HG02981 (cell line): ENCODE results near the gene GNGT2.
"Not testable (repeated sequence)": the region's sequence is repeated elsewhere in the genome, so short reads cannot be mapped to it uniquely, and the experiment has no call there.

Experiments used
- ATAC-seq: cut with Tn5 transposase; IDR thresholded peaks from one replicate; pipeline ENCODE4 v1.9.1; 2021; ENCODE audit warnings: mild to moderate bottlenecking, moderate library complexity; ENCODE audit not compliant: unreplicated experiment

Gene GNGT2

DNA sequence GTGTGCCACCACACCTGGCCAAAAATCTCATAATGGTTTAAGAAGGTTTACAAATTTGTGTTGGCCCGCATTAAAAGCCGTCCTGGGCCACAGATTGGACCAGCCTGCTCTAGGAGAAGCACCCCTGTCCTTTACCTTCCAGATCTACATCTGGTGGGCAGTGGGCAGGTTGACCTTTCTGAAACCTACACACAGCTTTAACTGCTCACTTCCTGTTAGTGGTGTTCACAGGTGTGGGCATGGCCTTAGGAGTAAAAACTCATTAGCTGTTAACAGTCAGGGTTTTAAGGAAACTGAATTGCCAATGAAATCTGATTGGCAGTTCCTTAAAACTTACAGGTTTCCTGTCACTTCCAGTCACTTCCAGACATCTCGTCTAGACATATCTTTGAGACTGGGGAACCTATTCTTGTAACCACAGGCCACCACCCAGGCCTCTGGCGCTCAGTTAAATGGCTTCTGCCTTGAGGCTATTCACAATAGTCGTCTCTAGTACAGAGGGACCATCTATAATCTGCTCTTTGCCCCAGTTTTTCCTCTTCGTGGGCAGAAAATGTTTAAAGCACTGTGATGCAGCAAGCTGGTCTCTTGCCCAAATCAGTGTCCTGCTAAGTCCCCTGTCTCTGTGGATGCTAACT is 29.3 kb downstream of the GNGT2 start:
- ATAC-seq, result no peak

DNA sequence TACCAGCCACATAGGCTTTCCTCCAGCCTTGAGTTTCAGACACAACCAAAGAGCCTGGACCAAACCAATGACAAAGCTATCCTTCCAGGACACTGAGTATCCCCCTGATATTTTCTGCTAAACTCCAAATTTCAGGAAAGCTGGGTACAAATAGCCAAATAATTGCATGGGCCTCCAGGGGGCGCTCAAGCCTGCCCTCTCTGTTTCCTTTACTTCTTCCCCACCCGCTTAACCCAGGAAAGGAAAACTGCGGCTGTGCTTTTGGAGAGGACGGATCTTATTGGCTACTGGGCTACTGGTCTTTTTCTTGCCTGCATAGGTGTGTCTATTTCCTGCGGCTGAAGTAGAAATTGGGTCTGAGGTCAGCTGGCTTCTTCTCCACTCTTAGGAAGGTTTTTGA is 30.1 kb downstream of the GNGT2 start:
- ATAC-seq, result no peak

DNA sequence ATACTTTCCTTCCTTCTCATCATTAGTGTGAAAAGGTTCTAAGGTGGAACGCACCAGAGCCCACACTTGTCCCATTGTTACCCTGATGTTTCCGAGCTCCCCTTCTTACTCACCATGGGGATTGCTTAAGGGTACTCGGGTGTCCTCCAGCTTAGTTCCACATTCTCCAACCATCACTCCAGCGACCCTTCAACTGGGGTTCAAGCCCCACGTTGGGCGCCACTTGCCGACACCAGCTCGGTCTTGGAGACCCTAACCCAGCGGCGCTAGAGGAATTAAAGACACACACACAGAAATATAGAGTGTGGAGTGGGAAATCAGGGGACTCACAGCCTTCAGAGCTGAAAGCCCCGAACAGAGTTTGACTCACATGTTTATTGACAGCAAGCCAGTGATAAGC is 34.4 kb downstream of the GNGT2 start:
- not testable (repeated sequence) for ATAC-seq

DNA sequence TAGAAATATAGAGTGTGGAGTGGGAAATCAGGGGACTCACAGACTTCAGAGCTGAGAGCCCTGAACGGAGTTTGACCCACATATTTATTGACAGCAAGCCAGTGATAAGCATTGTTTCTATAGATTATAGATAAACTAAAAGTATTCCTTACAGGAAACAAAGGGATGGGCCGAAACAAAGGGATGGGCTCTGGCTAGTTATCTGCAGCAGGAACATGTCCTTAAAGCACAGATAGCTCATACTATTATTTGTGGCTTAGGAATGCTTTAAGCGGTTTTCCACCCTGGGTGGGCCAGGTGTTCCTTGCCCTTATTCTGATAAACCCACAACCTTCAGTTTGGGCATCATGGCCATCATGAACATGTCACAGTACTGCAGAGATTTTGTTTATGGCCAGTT is 39.7 kb downstream of the GNGT2 start:
- not testable (repeated sequence) for ATAC-seq

DNA sequence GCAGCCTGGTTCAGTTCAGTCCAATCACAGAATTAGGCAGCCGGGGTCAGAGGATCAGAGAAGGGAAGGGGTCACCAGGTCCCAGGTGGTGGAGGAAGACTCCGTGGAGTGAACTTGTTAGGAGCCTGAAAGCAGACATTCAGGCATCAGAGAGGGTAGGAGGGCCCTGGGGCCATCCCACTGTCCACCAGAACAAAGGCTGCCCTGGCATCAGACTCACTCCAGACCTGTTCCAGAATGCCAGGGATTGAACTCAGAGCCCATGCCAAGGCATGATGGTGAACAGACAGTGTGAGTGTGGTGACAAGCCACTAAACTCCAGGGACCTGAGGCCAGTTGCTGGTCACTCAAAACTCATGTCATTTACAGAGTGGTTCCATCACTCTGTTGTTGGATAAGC is 40.2 kb downstream of the GNGT2 start:
- ATAC-seq, result no peak

DNA sequence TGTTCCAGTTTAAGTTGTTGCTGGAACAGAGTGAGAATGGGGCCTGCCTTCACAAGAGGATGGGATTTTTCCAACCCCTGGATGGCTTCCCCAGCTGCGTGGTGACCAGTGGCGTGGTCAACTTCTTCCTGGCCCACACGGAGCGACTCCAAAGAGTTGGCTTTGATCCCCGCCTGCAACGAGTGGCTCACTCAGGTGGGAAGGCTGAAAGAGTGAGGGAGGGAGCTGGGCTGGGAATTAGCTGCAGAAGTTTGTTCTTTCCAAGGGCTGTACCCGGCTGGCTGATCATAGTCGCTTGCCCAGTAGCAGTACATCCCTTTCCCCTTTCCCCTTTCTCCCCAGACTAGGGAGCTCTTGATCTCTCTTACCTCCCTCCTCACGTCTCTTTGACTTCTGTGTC is 41.7 kb downstream of the GNGT2 start:
- no peak for ATAC-seq

DNA sequence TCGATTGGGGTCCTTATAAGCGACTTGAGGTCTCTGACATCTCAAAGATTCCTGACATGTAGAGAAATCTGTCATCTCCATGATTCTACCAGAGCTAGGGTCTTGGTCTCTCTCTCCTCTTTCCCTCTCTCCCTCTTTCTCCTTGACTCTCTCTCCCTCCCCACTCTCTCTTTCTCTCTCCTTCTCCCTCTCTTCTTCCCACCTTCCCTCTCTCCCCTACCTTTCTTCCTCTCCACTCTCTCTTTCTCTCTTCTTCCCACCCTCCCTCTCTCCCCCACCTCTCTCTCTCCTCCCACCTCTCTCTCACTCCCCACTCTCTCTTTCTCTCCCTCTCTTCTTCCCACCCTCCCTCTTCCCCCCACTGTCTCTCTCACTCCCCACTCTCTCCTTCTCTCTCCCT is 45.2 kb downstream of the GNGT2 start:
- no peak for ATAC-seq

DNA sequence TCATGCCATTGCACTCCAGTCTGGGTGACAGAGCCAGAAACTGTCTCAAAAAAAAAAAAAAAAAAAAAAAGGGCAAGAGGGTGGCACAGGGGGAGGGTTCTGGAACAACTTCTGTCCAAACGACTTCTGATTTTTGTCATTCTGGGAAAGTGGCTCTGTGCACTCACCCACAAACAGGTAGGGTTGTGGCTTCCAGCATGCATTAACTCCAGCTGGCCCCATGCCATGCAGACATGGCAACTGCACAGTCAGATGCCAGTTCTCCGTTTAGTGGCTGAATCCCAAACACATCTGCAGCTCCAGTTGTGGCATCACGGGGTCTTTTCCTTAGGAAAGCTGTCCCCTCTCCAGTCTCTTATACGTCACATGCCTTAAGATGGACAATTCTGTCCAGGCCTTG is 47.5 kb downstream of the GNGT2 start:
- ATAC-seq, result no peak

DNA sequence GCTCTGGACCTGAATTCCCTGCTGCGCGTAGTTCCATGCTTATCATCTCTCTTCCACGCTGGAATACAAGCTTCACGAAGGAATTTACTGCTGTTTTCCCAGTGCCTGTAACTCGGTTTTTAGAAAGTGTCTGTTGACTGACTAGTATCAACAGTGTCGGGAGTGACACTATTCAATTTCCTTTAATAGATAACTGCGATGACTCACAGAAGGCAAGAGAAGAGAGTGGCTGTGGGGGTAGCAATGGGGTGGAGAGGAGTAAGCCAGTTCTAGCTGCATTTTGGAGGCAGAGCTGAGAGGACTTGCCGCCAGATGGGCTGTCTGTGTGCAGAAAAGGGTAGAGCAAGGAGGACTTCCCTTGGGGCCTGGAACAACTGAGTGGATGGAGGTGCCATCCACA is 52.6 kb downstream of the GNGT2 start:
- ATAC-seq, result no peak

DNA sequence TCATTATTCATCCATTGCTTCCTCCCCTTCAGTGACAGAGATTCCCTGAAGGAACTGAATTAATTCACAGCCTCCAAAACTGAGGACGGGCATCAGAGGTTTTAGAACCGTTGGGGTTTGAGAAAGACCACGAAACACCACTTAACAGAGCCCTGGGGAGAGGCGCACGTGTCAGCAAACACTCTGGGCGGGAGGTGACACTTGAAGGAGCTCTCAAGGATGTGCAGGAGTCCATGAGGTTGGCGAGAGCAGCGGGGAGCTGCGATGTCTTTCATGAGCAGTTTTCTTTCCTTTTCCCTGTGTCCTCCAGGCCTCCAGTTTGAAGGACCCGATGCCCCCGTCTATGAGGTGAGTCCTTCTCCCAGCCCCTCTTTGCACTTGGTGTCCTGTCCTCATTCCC is 54.1 kb downstream of the GNGT2 start:
- ATAC-seq, result no peak
